ENCODE data around the gene RBM33. TPM values are rescaled to one million over a fixed set of nuclear protein-coding genes. Genes with fewer than 3 reads are reported as not detected.

Gene RBM33
- total and polyA plus RNA-seq, 8 donors: 7.5 to 182 (median 60.5) TPM

DNA sequence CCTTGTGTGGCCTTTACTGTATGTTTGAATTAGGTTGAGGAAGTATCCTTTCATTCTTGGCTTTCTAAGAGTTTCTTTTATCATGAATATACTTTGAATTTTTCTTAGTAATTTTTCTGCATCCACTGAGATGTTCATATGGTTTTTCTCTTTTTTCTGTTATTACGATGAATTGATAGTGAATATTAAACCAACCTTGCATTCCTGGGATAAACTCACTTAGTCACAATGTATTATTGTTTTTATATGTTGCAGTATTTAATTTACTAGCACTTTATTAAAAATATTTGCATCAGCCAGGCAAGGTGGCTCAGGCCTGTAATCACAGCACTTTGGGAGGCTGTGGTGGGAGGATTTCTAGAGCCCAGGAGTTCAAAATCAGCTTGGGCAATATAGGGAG is 15.3 kb upstream of the RBM33 start:
- Histone ChIP-seq H3K36me3 (no peaks in the 10 kb centered on the region), H3K9me3 (peaks cover 0 to 22% (median 15%) of the 10 kb centered on the region in 4 donors), H3K27ac (no peak overlapping the region), H3K4me3 (no peak overlapping the region), H3K4me1 (no peaks in the 10 kb centered on the region), H3K27me3 (no peaks in the 10 kb centered on the region)
- intact Hi-C loops (cut with DNase I; ENCODE audit: low total_unique reads): no loop called here
- TF ChIP-seq EP300 (IDR thresholded peaks at IDR 0.05) (no peak), POLR2AphosphoS5 (IDR thresholded peaks at IDR 0.05) (no peak), POLR2A (IDR thresholded peaks at IDR 0.05) (no peak)
- TF ChIP-seq, protein P1, sequence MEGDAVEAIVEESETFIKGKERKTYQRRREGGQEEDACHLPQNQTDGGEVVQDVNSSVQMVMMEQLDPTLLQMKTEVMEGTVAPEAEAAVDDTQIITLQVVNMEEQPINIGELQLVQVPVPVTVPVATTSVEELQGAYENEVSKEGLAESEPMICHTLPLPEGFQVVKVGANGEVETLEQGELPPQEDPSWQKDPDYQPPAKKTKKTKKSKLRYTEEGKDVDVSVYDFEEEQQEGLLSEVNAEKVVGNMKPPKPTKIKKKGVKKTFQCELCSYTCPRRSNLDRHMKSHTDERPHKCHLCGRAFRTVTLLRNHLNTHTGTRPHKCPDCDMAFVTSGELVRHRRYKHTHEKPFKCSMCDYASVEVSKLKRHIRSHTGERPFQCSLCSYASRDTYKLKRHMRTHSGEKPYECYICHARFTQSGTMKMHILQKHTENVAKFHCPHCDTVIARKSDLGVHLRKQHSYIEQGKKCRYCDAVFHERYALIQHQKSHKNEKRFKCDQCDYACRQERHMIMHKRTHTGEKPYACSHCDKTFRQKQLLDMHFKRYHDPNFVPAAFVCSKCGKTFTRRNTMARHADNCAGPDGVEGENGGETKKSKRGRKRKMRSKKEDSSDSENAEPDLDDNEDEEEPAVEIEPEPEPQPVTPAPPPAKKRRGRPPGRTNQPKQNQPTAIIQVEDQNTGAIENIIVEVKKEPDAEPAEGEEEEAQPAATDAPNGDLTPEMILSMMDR (IDR thresholded peaks at IDR 0.05): no peak
- DNase-seq: no peak
- 94 to 100% (median 100%) methylated on average over 1 of the region's 1 CpG for WGBS, 5 donors

- Histone ChIP-seq H3K27me3 (no peaks in the 10 kb centered on the region), H3K36me3 (no peaks in the 10 kb centered on the region), H3K4me3 (no peak overlapping the region), H3K27ac (no peak overlapping the region), H3K9me3 (peaks cover 0 to 35% (median 22%) of the 10 kb centered on the region in 4 donors), H3K4me1 (no peaks in the 10 kb centered on the region)
- WGBS, 5 donors: 65 to 76% (median 70%) methylated on average over 3 of the region's 3 CpGs
- TF ChIP-seq, protein P1 (IDR thresholded peaks at IDR 0.05): no peak
- no peak for TF ChIP-seq POLR2AphosphoS5 (IDR thresholded peaks at IDR 0.05)
- no peak for TF ChIP-seq EP300 (IDR thresholded peaks at IDR 0.05)
- no peak for DNase-seq
- intact Hi-C loops (cut with DNase I; ENCODE audit: low total_unique reads): no loop called here
Observed at GRCh38 chr7:155631155-155631554, 13.3 kb upstream of the RBM33 start.

GRCh38 chr7:155635817-155636216 is 8.6 kb upstream of the RBM33 start:
- H3K36me3 ChIP-seq: peaks cover 0 to 9% (median 4%) of the 10 kb centered on the region in 4 donors
- H3K27ac ChIP-seq: no peak overlapping the region
- no peak for DNase-seq
- 79 to 98% (median 94%) methylated on average over 3 of the region's 3 CpGs for WGBS, 5 donors
- intact Hi-C loops (cut with DNase I; ENCODE audit: low total_unique reads): no loop called here
- no peak overlapping the region for H3K4me3 ChIP-seq
- H3K4me1 ChIP-seq: no peaks in the 10 kb centered on the region
- H3K9me3 ChIP-seq: peaks cover 0 to 32% (median 22%) of the 10 kb centered on the region in 4 donors
- TF ChIP-seq, protein P1 (IDR thresholded peaks at IDR 0.05): no peak
- no peak for TF ChIP-seq POLR2A (IDR thresholded peaks at IDR 0.05)
- TF ChIP-seq POLR2AphosphoS5 (IDR thresholded peaks at IDR 0.05): no peak
- TF ChIP-seq EP300 (IDR thresholded peaks at IDR 0.05): no peak
- H3K27me3 ChIP-seq: no peaks in the 10 kb centered on the region

DNA sequence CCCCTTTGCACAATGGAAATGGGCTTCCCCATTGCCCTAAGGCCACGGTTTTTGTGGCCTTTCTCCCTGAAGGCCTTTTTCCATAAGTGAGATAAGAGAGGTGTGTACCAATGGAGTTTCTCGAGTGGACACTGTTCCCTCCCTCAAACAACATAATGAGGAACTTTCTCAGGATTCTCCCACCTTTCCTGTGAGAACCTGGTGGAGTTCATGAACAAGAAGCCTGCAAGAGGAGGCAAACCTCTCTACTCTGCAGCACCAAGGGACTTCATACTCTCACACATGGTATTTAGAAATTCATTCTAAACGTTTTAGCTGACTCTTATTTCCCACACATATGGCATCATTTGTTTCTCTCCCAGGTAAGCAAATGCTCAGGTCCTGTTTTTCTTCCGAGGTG is 7.3 kb upstream of the RBM33 start:
- no peaks in the 10 kb centered on the region for H3K4me1 ChIP-seq
- no peak for DNase-seq
- peaks cover 0 to 23% (median 13%) of the 10 kb centered on the region in 4 donors for H3K36me3 ChIP-seq
- intact Hi-C loops (cut with DNase I; ENCODE audit: low total_unique reads): no loop called here
- no peak overlapping the region for H3K27ac ChIP-seq
- no peak overlapping the region for H3K4me3 ChIP-seq
- H3K27me3 ChIP-seq: no peaks in the 10 kb centered on the region
- no peak for TF ChIP-seq POLR2A (IDR thresholded peaks at IDR 0.05)
- H3K9me3 ChIP-seq: peaks cover 0 to 32% (median 20%) of the 10 kb centered on the region in 4 donors
- WGBS, 5 donors: 73 to 79% (median 77%) methylated on average over 4 of the region's 4 CpGs

- peaks cover 3 to 8% (median 7%) of the 10 kb centered on the region in 4 donors for H3K4me1 ChIP-seq
- no peak for DNase-seq
- peaks cover 0 to 27% (median 14%) of the 10 kb centered on the region in 4 donors for H3K36me3 ChIP-seq
- H3K4me3 ChIP-seq: no peak overlapping the region
- intact Hi-C loops (cut with DNase I; ENCODE audit: low total_unique reads): no loop called here
- no peak for TF ChIP-seq EP300 (IDR thresholded peaks at IDR 0.05)
- TF ChIP-seq POLR2A (IDR thresholded peaks at IDR 0.05): no peak
- TF ChIP-seq POLR2AphosphoS5 (IDR thresholded peaks at IDR 0.05): no peak
- TF ChIP-seq, protein P1 (IDR thresholded peaks at IDR 0.05): no peak
- WGBS, 5 donors: 77 to 93% (median 86%) methylated on average over 5 to 6 of the region's 6 CpGs
- H3K27me3 ChIP-seq: no peaks in the 10 kb centered on the region
- H3K27ac ChIP-seq: no peak overlapping the region
- H3K9me3 ChIP-seq: peaks cover 0 to 32% (median 20%) of the 10 kb centered on the region in 4 donors
Observed at GRCh38 chr7:155638366-155638765, 6.1 kb upstream of the RBM33 start.
